Upper lobe of left lung (tissue), 4 donors: ENCODE measurements around the gene SLC44A2.

Experiments
- CTCF ChIP-seq, 6 experiments: fragments of 450-650 bp in 4 of 6; fragments of 200-600 bp in 2 of 6; sonication (generic) in 2 of 6; IDR thresholded peaks; one replicate each; pipeline ENCODE4 v1.5.1; 2016 to 2019; ENCODE audit warnings: antibody characterized with exemption in 6 of 6
- POLR2A ChIP-seq, 4 donors: fragments of 450-650 bp; IDR thresholded peaks; one replicate each; pipeline ENCODE4 v1.5.1; 2016 to 2017; ENCODE audit warnings: antibody characterized with exemption in 4 of 4, mild to moderate bottlenecking in 2 of 4

GRCh38 chr19:10653482-10653731, 28.1 kb downstream of the SLC44A2 start:
- TF ChIP-seq CTCF (IDR thresholded peaks at IDR 0.05) (no peak), POLR2A (IDR thresholded peaks at IDR 0.05) (no peak)
